Measurements from ENCODE around the gene TDRD6. TPM values are rescaled to one million over a fixed set of nuclear protein-coding genes. Genes with fewer than 3 reads are reported as not detected.
"Not testable (repeated sequence)": the region's sequence is repeated elsewhere in the genome, so short reads cannot be mapped to it uniquely, and the experiment has no call there.

Gene TDRD6
- total and polyA plus RNA-seq, 9 donors: 0.20 to 0.96 (median 0.37) TPM

- Histone ChIP-seq H3K4me3 (no peak overlapping the region), H3K36me3 (no peaks in the 10 kb centered on the region), H3K9me3 (no peaks in the 10 kb centered on the region), H3K4me1 (ENCODE audit: insufficient read depth) (peaks cover 4% of the 10 kb centered on the region), H3K27ac (no peak overlapping the region), H3K27me3 (no peaks in the 10 kb centered on the region)
- intact Hi-C loops (cut with DNase I): no loop called here
- 94 to 100% (median 97%) methylated on average over 1 of the region's 1 CpG for WGBS, 3 donors
- TF ChIP-seq, protein P1, sequence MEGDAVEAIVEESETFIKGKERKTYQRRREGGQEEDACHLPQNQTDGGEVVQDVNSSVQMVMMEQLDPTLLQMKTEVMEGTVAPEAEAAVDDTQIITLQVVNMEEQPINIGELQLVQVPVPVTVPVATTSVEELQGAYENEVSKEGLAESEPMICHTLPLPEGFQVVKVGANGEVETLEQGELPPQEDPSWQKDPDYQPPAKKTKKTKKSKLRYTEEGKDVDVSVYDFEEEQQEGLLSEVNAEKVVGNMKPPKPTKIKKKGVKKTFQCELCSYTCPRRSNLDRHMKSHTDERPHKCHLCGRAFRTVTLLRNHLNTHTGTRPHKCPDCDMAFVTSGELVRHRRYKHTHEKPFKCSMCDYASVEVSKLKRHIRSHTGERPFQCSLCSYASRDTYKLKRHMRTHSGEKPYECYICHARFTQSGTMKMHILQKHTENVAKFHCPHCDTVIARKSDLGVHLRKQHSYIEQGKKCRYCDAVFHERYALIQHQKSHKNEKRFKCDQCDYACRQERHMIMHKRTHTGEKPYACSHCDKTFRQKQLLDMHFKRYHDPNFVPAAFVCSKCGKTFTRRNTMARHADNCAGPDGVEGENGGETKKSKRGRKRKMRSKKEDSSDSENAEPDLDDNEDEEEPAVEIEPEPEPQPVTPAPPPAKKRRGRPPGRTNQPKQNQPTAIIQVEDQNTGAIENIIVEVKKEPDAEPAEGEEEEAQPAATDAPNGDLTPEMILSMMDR (IDR thresholded peaks at IDR 0.05): no peak
- TF ChIP-seq POLR2A (IDR thresholded peaks at IDR 0.05) (no peak), EP300 (IDR thresholded peaks at IDR 0.05) (no peak)
- DNase-seq: no peak
Measured at GRCh38 chr6:46645265-46645664, 42.4 kb upstream of the TDRD6 start.

- intact Hi-C loops (cut with DNase I); H3K4me1 ChIP-seq (ENCODE audit: insufficient read depth); DNase-seq; H3K36me3 ChIP-seq; H3K9me3 ChIP-seq; H3K27ac ChIP-seq; H3K4me3 ChIP-seq; H3K27me3 ChIP-seq: not testable (repeated sequence)
- 92 to 97% (median 97%) methylated on average over 3 to 4 of the region's 4 CpGs for WGBS, 3 donors
Measured at GRCh38 chr6:46648108-46648507, 39.6 kb upstream of the TDRD6 start.

GRCh38 chr6:46648869-46649492 is 38.7 kb upstream of the TDRD6 start:
- 83 to 89% (median 85%) methylated on average over 5 of the region's 5 CpGs for WGBS, 3 donors
- no peaks in the 10 kb centered on the region for H3K27me3 ChIP-seq
- H3K27ac ChIP-seq: no peak overlapping the region
- peaks cover 4% of the 10 kb centered on the region for H3K4me1 ChIP-seq (ENCODE audit: insufficient read depth)
- no peaks in the 10 kb centered on the region for H3K36me3 ChIP-seq
- DNase-seq: no peak
- H3K4me3 ChIP-seq: no peak overlapping the region
- no peaks in the 10 kb centered on the region for H3K9me3 ChIP-seq
- intact Hi-C loops (cut with DNase I): no loop called here
- TF ChIP-seq EP300 (IDR thresholded peaks at IDR 0.05): no peak
- TF ChIP-seq, protein P1 (IDR thresholded peaks at IDR 0.05): no peak
- no peak for TF ChIP-seq POLR2A (IDR thresholded peaks at IDR 0.05)

GRCh38 chr6:46651006-46651405 is 36.7 kb upstream of the TDRD6 start:
- no peak for TF ChIP-seq EP300 (IDR thresholded peaks at IDR 0.05)
- no peak for TF ChIP-seq POLR2A (IDR thresholded peaks at IDR 0.05)
- TF ChIP-seq, protein P1 (IDR thresholded peaks at IDR 0.05): no peak
- WGBS, 3 donors: 15 to 40% (median 24%) methylated on average over 1 of the region's 1 CpG
- Histone ChIP-seq H3K27me3 (no peaks in the 10 kb centered on the region), H3K4me1 (ENCODE audit: insufficient read depth) (peaks cover 4% of the 10 kb centered on the region), H3K4me3 (peak overlapping the region; percentile 97), H3K27ac (no peak overlapping the region), H3K9me3 (no peaks in the 10 kb centered on the region), H3K36me3 (no peaks in the 10 kb centered on the region)
- no peak for DNase-seq
- intact Hi-C loops (cut with DNase I): no loop called here

GRCh38 chr6:46651816-46652215 is 35.9 kb upstream of the TDRD6 start:
- Histone ChIP-seq H3K27ac (peak overlapping the region in 1 of 2 donors; percentile 87), H3K4me3 (peak overlapping the region; percentile 97), H3K36me3 (no peaks in the 10 kb centered on the region), H3K9me3 (no peaks in the 10 kb centered on the region), H3K4me1 (ENCODE audit: insufficient read depth) (peaks cover 4% of the 10 kb centered on the region), H3K27me3 (no peaks in the 10 kb centered on the region)
- 2 to 9% (median 4%) methylated on average over 8 of the region's 8 CpGs for WGBS, 3 donors
- intact Hi-C loops (cut with DNase I): no loop called here
- TF ChIP-seq EP300 (IDR thresholded peaks at IDR 0.05) (no peak), POLR2A (IDR thresholded peaks at IDR 0.05) (no peak)
- TF ChIP-seq, protein P1 (IDR thresholded peaks at IDR 0.05): no peak
- no peak for DNase-seq

Measured in ovary (tissue), 9 donors.